Measurements from ENCODE around the gene STAC3.

- TF ChIP-seq ZNF274 (IDR thresholded peaks at IDR 0.05; ENCODE audit: low read depth, low read length), result no peak
- TF ChIP-seq YY1 (IDR thresholded peaks at IDR 0.05; ENCODE audit: insufficient read depth, insufficient read length), result no peak
These were observed 18.7 kb downstream of the STAC3 start for GRCh38 chr12:57232156-57232756.

Measured in NT2/D1 (cell line).